ENCODE data around the gene CLDN7. TPM values are rescaled to one million over a fixed set of nuclear protein-coding genes. Genes with fewer than 3 reads are reported as not detected.

The CLDN7 gene
- total RNA-seq, 1 donor from 2014 or later, result 546 TPM

DNA sequence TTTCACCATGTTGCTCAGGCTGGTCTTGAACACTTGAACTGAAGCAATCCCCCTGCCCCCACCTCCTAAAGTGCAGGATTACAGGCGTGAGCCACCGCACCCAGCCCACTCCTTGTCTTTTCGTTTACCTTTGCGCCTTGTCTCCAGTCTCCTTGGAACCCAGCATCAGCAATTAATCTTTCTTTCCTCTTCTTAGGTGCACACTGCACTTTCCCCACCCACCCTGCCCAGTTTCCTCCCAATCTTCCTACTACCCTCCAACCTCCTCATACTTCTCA lies 1.5 kb upstream of the CLDN7 start:
- DNase-seq (ENCODE audit: low read depth), result no peak
- Histone ChIP-seq H3K27me3 (ENCODE audit: control insufficient read depth, insufficient read depth, low read length) (no peaks in the 10 kb centered on the region), H3K4me3 (ENCODE audit: low read depth, low read length) (peak overlapping the region; percentile 97), H3K36me3 (ENCODE audit: control insufficient read depth, insufficient read depth, low read length) (peaks cover 8% of the 10 kb centered on the region)
- TF ChIP-seq, protein P1, sequence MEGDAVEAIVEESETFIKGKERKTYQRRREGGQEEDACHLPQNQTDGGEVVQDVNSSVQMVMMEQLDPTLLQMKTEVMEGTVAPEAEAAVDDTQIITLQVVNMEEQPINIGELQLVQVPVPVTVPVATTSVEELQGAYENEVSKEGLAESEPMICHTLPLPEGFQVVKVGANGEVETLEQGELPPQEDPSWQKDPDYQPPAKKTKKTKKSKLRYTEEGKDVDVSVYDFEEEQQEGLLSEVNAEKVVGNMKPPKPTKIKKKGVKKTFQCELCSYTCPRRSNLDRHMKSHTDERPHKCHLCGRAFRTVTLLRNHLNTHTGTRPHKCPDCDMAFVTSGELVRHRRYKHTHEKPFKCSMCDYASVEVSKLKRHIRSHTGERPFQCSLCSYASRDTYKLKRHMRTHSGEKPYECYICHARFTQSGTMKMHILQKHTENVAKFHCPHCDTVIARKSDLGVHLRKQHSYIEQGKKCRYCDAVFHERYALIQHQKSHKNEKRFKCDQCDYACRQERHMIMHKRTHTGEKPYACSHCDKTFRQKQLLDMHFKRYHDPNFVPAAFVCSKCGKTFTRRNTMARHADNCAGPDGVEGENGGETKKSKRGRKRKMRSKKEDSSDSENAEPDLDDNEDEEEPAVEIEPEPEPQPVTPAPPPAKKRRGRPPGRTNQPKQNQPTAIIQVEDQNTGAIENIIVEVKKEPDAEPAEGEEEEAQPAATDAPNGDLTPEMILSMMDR (IDR thresholded peaks at IDR 0.05; ENCODE audit: insufficient read depth, low read length, severe bottlenecking), result no peak
- FAIRE-seq, result no peak

DNA sequence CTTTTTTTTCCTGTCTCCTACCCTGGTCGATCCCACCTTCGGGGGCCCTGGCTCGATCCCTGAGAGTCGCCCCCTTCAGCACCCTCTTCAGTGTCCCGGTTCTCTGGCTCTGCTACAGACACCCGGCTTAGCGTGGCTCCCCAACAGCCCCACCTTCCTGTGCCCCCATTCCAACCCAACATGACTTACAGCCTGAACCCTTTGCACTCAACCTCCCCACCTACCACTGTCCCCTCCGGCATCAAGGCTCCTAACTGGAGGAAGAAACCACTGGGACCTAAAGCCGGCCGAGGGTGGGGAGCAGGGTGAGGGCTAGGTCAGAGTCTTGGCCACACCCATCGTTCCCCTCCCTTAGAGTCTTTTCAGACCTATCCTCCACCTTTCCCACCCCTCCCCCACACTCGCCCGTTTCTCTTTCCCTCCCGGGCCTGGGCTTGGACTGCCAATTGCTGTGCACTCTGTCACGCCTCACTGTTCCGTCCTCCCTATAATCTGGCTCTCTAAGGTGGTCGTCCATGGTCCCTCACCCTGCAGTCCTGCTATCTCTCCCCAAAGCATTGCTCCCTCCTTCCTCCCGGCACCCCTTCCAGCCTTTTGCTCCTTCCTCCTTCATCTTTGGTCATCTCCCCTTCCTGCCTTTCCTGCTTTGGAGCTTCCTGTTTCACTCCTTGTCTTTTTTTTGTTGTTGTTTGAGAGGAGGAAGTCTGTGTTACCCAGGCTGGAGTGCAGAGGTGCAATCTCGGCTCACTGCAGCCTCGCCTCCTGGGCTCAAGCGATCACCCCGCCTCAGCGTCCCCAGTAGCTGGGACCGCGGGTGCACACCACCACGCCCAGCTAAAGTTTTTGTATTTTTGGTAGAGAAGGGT lies 890 bp upstream of the CLDN7 start:
- TF ChIP-seq, protein P1 (IDR thresholded peaks at IDR 0.05; ENCODE audit: insufficient read depth, low read length, severe bottlenecking), result no peak
- Histone ChIP-seq H3K27me3 (ENCODE audit: control insufficient read depth, insufficient read depth, low read length) (no peaks in the 10 kb centered on the region), H3K36me3 (ENCODE audit: control insufficient read depth, insufficient read depth, low read length) (peaks cover 11% of the 10 kb centered on the region), H3K4me3 (ENCODE audit: low read depth, low read length) (peak overlapping the region; percentile 97)
- FAIRE-seq (peak; percentile 28), DNase-seq (ENCODE audit: low read depth) (peak; percentile 32)

GRCh38 chr17:7261379-7262191 lies 693 bp downstream of the CLDN7 start:
- no peak for FAIRE-seq
- no peaks in the 10 kb centered on the region for H3K27me3 ChIP-seq (ENCODE audit: control insufficient read depth, insufficient read depth, low read length)
- H3K4me3 ChIP-seq (ENCODE audit: low read depth, low read length), result peak overlapping the region; percentile 97
- H3K36me3 ChIP-seq (ENCODE audit: control insufficient read depth, insufficient read depth, low read length), result peaks cover 11% of the 10 kb centered on the region
- TF ChIP-seq, protein P1 (IDR thresholded peaks at IDR 0.05; ENCODE audit: insufficient read depth, low read length, severe bottlenecking), result no peak
- DNase-seq (ENCODE audit: low read depth), result no peak

- peak overlapping the region; percentile 97 for H3K4me3 ChIP-seq (ENCODE audit: low read depth, low read length)
- peaks cover 11% of the 10 kb centered on the region for H3K36me3 ChIP-seq (ENCODE audit: control insufficient read depth, insufficient read depth, low read length)
- no peak for FAIRE-seq
- peak; percentile 30 for DNase-seq (ENCODE audit: low read depth)
- TF ChIP-seq, protein P1 (IDR thresholded peaks at IDR 0.05; ENCODE audit: insufficient read depth, low read length, severe bottlenecking), result no peak
- no peaks in the 10 kb centered on the region for H3K27me3 ChIP-seq (ENCODE audit: control insufficient read depth, insufficient read depth, low read length)
These were observed 1.5 kb downstream of the CLDN7 start for GRCh38 chr17:7260651-7261378.

DNA sequence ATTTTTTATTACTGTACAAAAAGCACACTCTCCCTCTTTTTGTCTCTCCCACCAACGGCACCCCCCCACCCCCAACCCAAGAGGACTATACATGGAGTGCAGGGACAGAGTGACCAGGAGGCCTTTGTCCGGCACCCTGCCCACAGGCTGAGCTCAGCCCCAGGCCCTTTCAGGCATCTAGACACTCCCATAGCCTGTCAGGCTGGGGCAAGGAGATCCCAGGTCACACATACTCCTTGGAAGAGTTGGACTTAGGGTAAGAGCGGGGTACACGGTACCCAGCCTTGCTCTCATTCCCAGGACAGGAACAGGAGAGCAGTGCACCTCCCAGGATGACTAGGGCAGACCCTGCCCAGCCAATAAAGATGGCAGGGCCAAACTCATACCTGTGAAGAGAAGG lies 2.1 kb downstream of the CLDN7 start:
- no peak for DNase-seq (ENCODE audit: low read depth)
- Histone ChIP-seq H3K27me3 (ENCODE audit: control insufficient read depth, insufficient read depth, low read length) (no peaks in the 10 kb centered on the region), H3K4me3 (ENCODE audit: low read depth, low read length) (peak overlapping the region; percentile 97), H3K36me3 (ENCODE audit: control insufficient read depth, insufficient read depth, low read length) (peaks cover 11% of the 10 kb centered on the region)
- no peak for FAIRE-seq
- TF ChIP-seq, protein P1 (IDR thresholded peaks at IDR 0.05; ENCODE audit: insufficient read depth, low read length, severe bottlenecking), result no peak
